Testis (tissue), 2 donors: ENCODE measurements around the gene AZU1.

Experiments
- CTCF ChIP-seq, 3 experiments: fragments of 450-650 bp in 2 of 3; fragments of 200-600 bp in 1 of 3; sonication (generic) in 1 of 3; IDR thresholded peaks; one replicate each; pipeline ENCODE4 v1.5.1; 2016 to 2019; ENCODE audit warnings: antibody characterized with exemption in 3 of 3, mild to moderate bottlenecking in 2 of 3, moderate library complexity in 1 of 3
- POLR2A ChIP-seq: fragments of 450-650 bp; IDR thresholded peaks from one replicate; pipeline ENCODE4 v1.6.1; 2017; ENCODE audit warnings: antibody characterized with exemption, mild to moderate bottlenecking, moderate library complexity

GRCh38 chr19:821825-822503 lies 5.7 kb upstream of the AZU1 start, which contains the start of gene PLPPR3:
- TF ChIP-seq CTCF (IDR thresholded peaks at IDR 0.05) (no peak), POLR2A (no peak)
